Fibroblast of pulmonary artery (primary cell): Measurements from ENCODE around the gene INTS1.

Experiments used
- DNase-seq: peaks from one replicate; pipeline ENCODE4 v3.0.0-alpha.2; 2010; ENCODE audit warnings: low read depth
- H3K4me3 ChIP-seq: replicated peaks from 2 replicates; pipeline ENCODE4 v1.5.1; 2011; ENCODE audit warnings: low read depth, mild to moderate bottlenecking, control low read depth, low read length, moderate library complexity
- CTCF ChIP-seq: IDR thresholded peaks from 2 replicates; pipeline ENCODE4 v1.5.1; 2011; ENCODE audit warnings: mild to moderate bottlenecking, control low read depth, low read length, inconsistent platforms; ENCODE audit errors: missing control alignments

The INTS1 gene

GRCh38 chr7:1486571-1486970, 17.6 kb downstream of the INTS1 start:
- no peak overlapping the region for H3K4me3 ChIP-seq
- no peak for TF ChIP-seq CTCF
- DNase-seq: no peak

- TF ChIP-seq CTCF: no peak
- no peak for DNase-seq
- no peak overlapping the region for H3K4me3 ChIP-seq
These were observed 19.0 kb downstream of the INTS1 start for GRCh38 chr7:1485156-1485555.

- no peak overlapping the region for H3K4me3 ChIP-seq
- no peak for TF ChIP-seq CTCF
- DNase-seq: no peak
These were observed 19.6 kb downstream of the INTS1 start for GRCh38 chr7:1484569-1484968.

- DNase-seq: no peak
- no peak for TF ChIP-seq CTCF
- no peak overlapping the region for H3K4me3 ChIP-seq
These were observed 20.4 kb downstream of the INTS1 start for GRCh38 chr7:1483536-1484505.

GRCh38 chr7:1483079-1483478, 21.1 kb downstream of the INTS1 start:
- no peak for TF ChIP-seq CTCF
- no peak for DNase-seq
- H3K4me3 ChIP-seq: no peak overlapping the region

GRCh38 chr7:1481300-1481699, 22.9 kb downstream of the INTS1 start:
- H3K4me3 ChIP-seq: no peak overlapping the region
- TF ChIP-seq CTCF: no peak

GRCh38 chr7:1480670-1481069, 23.5 kb downstream of the INTS1 start:
- no peak for DNase-seq
- H3K4me3 ChIP-seq: no peak overlapping the region
- TF ChIP-seq CTCF: no peak

More at GRCh38 chr7:1481300-1481699, 22.9 kb downstream of the INTS1 start:
- no peak for DNase-seq
